HepG2 (cell line): Measurements from ENCODE around the gene TMEM273.

Experiments used
- HNRNPLL ChIP-seq: fragments of 200-400 bp; formaldehyde crosslinking; IDR thresholded peaks from 2 replicates; pipeline ENCODE4 v1.6.1; 2017; ENCODE audit warnings: mild to moderate bottlenecking, low read depth, low read length; ENCODE audit not compliant: poor library complexity, severe bottlenecking
- RBAK ChIP-seq: sonication (generic); formaldehyde crosslinking; IDR thresholded peaks from 2 replicates; pipeline ENCODE4 v1.5.1; 2020; ENCODE audit warnings: mild to moderate bottlenecking, missing genetic modification reagents
- ZMAT3 ChIP-seq: sonication (generic); formaldehyde crosslinking; conservative IDR thresholded peaks from 2 replicates; pipeline ENCODE4 v1.7.0; 2021; ENCODE audit warnings: missing genetic modification reagents
- ZNF501 ChIP-seq: sonication (generic); formaldehyde crosslinking; IDR thresholded peaks from 2 replicates; pipeline ENCODE4 v1.5.1; 2020; ENCODE audit warnings: mild to moderate bottlenecking, moderate library complexity, missing genetic modification reagents
- ZNF563 ChIP-seq: sonication (generic); formaldehyde crosslinking; IDR thresholded peaks from 2 replicates; pipeline ENCODE4 v1.8.0; 2022; ENCODE audit warnings: mild to moderate bottlenecking, moderate library complexity, missing genetic modification reagents
- ZNF709 ChIP-seq: sonication (generic); formaldehyde crosslinking; IDR thresholded peaks from 2 replicates; pipeline ENCODE4 v1.5.0; 2020; ENCODE audit warnings: mild to moderate bottlenecking, missing genetic modification reagents
- TF ChIP-seq, protein P1 (sequence below): sonication (generic); formaldehyde crosslinking; IDR thresholded peaks from 2 replicates; pipeline ENCODE4 v1.4.0; 2020; ENCODE audit warnings: missing genetic modification reagents
- TF ChIP-seq, protein P2 (sequence below), 2 experiments: sonication (generic) in 1 of 2; formaldehyde crosslinking in 1 of 2; IDR thresholded peaks; 2 replicates each; pipeline versions ENCODE4 v1.5.1 to v1.6.1; 2011 to 2020; ENCODE audit warnings: borderline replicate concordance in 1 of 2, low read depth in 1 of 2, low read length in 1 of 2, mild to moderate bottlenecking in 1 of 2, missing genetic modification reagents in 1 of 2, moderate library complexity in 1 of 2
- TF ChIP-seq, protein P3 (sequence below): sonication (generic); IDR thresholded peaks from 2 replicates; pipeline ENCODE4 v1.6.1; 2016; ENCODE audit warnings: low read depth, borderline replicate concordance

GRCh38 chr10:49204119-49204518 is 15.9 kb upstream of the TMEM273 start:
- no peak for TF ChIP-seq ZNF709 (CRISPR knock-in tag)
- TF ChIP-seq ZNF563 (CRISPR knock-in tag) = no peak
- no peak for TF ChIP-seq ZMAT3
- no peak for TF ChIP-seq HNRNPLL
- no peak for TF ChIP-seq RBAK (CRISPR knock-in tag)
- no peak for TF ChIP-seq ZNF501 (CRISPR knock-in tag)
- TF ChIP-seq, protein P1, sequence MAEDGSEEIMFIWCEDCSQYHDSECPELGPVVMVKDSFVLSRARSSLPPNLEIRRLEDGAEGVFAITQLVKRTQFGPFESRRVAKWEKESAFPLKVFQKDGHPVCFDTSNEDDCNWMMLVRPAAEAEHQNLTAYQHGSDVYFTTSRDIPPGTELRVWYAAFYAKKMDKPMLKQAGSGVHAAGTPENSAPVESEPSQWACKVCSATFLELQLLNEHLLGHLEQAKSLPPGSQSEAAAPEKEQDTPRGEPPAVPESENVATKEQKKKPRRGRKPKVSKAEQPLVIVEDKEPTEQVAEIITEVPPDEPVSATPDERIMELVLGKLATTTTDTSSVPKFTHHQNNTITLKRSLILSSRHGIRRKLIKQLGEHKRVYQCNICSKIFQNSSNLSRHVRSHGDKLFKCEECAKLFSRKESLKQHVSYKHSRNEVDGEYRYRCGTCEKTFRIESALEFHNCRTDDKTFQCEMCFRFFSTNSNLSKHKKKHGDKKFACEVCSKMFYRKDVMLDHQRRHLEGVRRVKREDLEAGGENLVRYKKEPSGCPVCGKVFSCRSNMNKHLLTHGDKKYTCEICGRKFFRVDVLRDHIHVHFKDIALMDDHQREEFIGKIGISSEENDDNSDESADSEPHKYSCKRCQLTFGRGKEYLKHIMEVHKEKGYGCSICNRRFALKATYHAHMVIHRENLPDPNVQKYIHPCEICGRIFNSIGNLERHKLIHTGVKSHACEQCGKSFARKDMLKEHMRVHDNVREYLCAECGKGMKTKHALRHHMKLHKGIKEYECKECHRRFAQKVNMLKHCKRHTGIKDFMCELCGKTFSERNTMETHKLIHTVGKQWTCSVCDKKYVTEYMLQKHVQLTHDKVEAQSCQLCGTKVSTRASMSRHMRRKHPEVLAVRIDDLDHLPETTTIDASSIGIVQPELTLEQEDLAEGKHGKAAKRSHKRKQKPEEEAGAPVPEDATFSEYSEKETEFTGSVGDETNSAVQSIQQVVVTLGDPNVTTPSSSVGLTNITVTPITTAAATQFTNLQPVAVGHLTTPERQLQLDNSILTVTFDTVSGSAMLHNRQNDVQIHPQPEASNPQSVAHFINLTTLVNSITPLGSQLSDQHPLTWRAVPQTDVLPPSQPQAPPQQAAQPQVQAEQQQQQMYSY (CRISPR knock-in tag) = no peak
- TF ChIP-seq, protein P2, sequence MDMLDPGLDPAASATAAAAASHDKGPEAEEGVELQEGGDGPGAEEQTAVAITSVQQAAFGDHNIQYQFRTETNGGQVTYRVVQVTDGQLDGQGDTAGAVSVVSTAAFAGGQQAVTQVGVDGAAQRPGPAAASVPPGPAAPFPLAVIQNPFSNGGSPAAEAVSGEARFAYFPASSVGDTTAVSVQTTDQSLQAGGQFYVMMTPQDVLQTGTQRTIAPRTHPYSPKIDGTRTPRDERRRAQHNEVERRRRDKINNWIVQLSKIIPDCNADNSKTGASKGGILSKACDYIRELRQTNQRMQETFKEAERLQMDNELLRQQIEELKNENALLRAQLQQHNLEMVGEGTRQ (IDR thresholded peaks at IDR 0.05; ENCODE audit: low read depth, low read length) = no peak
- TF ChIP-seq, protein P2 (CRISPR knock-in tag; IDR thresholded peaks at IDR 0.05; ENCODE audit: borderline replicate concordance) = no peak
- TF ChIP-seq, protein P3, sequence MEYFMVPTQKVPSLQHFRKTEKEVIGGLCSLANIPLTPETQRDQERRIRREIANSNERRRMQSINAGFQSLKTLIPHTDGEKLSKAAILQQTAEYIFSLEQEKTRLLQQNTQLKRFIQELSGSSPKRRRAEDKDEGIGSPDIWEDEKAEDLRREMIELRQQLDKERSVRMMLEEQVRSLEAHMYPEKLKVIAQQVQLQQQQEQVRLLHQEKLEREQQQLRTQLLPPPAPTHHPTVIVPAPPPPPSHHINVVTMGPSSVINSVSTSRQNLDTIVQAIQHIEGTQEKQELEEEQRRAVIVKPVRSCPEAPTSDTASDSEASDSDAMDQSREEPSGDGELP = no peak
